Measurements from ENCODE around the gene LIN28A. TPM values are rescaled to one million over a fixed set of nuclear protein-coding genes. Genes with fewer than 3 reads are reported as not detected.

LIN28A gene
- total RNA-seq, 1 donor from 2014 or later = 1.4 TPM

DNA sequence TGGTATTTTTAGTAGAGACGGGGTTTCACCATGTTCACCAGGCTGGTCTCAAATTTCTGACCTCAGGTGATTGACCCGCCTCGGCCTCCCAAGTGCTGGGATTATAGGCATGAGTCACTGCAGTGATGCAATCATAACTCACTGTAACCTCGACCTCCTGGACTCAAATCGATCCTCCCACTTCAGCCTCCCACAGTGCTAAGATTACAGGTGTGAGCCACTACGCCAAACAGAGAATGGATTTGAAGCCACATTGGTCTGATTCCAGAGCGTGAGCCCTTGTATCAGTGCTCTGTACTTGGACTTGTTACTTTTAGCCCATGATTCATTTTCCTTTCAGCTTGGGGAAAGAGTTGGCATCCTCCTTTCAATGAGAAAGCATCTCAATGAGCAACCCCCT, 23.2 kb upstream of the LIN28A start:
- DNase-seq (ENCODE audit: low spot score) = no peak

DNA sequence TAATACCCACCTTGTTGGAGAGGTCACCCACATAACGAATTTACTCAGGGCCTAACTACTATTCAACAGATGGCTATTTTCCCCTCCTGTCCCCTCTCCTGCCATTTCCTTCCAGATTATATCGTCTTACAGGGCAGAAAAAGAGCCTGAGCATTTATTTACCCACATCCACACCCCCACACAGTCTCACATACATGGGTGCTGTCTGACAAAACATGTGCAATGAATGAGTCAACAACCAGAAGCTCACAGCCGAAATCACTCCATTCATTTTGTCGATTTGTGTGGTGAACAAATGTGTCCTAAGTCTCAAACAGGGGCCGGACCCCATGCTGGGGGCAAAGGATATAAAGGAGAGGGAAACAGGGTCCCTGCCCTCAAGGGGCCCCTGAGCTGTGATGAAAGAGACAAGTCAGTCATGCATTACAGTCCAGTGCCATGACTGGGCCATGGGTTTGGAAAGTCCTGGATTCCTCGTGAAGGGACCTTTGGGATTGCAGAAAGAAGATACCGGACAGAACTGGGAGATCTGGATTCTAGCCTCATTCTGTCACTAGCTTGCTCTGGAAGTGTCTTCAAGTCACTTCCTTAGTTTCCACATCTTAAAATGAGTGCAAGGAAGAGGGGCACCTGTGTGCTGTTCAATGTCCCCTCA, 21.7 kb upstream of the LIN28A start:
- no peak for DNase-seq (ENCODE audit: low spot score)

DNA sequence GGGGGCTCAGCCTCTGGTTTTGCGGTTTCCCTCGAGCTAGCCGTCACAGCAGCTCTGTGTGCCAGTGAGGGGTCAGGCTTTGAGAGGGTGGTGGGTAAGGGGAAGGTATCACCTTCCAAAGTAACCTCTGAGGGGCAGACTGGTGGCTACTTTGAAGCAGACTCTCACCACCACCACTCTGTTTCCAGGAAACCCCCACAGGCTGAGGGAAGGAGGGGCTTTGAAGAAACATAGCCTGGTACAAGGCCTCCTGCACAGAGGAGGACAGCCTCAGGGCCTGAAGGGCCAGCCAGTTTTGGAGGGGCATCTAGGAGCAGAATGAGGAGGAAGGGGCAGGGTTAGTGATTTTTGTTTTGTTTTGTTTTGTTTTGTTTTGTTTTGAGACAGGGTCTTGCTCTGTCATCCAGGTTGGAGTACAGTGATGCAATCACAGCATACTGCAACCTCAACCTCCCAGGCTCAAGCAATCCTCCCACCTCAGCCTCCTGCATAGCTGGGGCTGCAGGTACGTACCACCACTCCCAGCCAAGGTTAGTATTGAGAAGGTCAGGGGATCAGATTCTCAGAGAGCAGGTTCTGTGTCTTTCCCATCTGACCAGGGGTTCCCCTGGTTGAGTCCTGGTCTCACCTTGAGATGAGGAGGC, 20.9 kb upstream of the LIN28A start:
- no peak for DNase-seq (ENCODE audit: low spot score)

DNA sequence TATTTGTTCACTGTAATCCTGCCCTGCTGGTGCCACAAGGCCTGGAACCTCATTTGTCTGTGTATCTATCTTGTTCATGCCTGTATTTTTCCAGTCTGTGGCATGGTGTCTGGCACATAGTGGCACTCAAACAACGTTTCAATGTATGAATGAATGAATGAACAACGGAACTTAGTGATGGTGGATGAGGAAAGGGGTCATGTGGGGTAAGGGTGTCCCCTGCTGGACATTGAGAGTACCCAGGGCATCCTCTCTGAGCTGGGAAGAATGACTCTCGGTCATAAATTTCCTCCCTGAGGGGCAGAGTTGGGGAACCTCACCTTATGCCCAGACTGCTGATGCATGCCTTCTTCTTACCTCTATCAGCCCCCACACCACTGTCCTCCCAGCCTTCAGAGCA, 19.2 kb upstream of the LIN28A start:
- no peak for DNase-seq (ENCODE audit: low spot score)

DNA sequence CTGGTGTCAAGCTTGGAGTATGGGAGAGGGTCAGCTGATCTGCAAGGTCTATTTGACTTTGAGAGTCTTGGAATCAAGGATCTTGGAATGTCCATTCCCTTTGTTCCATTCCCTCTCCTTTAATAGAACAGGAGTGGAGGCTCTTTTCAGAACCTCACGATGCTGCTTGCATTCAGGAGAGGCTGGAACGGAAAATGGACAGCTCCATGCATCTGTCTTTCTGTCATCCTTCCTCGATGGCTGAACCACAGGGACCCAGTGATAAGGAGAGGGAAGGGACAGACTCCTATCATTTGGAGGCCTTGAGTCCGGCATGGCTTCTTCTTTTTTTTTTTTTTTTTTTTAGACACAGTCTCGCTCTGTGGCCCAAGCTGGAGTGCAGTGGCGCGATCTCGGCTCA, 14.9 kb upstream of the LIN28A start:
- no peak for DNase-seq (ENCODE audit: low spot score)

DNA sequence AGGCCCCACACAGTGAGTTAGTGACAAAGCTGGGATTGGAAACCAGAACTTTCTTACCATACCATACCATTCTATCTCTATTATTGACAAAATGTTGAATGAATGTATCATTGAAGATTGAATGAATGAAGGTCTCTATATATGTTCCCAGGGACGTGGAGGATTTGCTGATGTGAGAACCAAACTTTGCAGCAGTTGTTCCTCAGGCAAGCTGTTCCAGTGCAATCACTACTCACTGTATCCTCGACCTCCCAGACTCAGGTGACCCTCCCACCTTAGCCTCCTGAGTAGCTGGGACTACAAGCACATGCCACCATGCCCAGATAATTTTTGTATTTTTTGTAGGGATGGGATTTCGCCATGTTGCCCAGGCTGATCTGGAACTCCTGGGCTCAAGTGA, 11.6 kb upstream of the LIN28A start:
- no peak for DNase-seq (ENCODE audit: low spot score)

DNA sequence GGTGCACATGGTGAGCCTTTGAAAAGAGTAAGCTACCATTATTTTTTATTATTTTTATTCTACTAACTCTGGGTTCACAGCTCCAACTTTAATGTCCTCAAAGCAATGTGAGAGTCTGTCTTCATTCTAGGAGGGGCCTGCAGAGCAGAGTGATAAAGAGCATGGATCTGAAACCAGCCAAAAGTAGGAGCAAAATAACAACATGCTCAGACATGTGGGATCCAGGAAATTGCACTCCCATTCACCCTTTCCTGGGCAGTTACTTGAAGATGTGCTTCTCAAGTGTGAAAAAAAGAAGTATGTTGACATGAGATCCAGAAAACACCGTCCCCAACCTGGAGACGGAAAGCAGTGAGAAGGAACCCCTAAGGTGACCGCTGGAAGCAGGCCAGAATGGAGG, 8.7 kb upstream of the LIN28A start:
- DNase-seq (ENCODE audit: low spot score) = no peak

DNA sequence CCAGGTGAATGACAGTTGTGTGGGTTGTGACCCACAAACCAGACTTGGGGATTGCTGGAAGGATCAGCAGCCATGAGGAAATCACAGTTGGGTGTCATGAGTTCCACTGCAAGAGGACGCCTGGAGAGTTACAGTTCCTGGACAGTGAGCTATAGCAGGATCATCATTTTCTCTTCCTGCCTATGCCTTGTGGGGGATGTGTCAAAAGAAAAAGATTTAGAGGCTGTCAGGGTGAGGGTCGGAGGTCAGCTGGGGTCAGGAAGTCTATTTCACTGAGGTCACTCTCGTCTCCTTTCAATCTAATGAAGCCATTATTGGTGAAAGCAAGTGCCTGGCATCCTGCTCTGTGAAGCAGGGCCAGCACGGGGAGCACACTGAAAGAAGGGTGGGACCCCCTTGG, 7.0 kb upstream of the LIN28A start:
- no peak for DNase-seq (ENCODE audit: low spot score)

DNA sequence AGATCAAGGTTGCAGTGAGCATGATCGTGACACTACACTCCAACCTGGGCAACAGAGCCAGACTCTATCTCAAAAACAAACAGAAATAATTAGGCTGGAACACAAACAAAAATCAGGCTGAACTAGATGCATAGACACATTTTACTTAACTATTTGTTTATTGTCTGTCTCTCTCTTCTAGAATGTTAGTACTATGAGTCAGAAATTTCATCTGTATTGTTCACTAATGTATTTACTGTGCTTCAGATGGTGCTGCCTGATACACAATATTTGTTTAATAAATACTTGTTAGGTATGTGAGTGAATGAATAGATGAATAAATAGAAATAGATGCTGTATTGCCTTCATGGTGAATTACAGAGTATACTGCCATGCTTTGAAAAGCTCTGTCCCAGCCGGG, 6.0 kb upstream of the LIN28A start:
- DNase-seq (ENCODE audit: low spot score) = no peak

DNA sequence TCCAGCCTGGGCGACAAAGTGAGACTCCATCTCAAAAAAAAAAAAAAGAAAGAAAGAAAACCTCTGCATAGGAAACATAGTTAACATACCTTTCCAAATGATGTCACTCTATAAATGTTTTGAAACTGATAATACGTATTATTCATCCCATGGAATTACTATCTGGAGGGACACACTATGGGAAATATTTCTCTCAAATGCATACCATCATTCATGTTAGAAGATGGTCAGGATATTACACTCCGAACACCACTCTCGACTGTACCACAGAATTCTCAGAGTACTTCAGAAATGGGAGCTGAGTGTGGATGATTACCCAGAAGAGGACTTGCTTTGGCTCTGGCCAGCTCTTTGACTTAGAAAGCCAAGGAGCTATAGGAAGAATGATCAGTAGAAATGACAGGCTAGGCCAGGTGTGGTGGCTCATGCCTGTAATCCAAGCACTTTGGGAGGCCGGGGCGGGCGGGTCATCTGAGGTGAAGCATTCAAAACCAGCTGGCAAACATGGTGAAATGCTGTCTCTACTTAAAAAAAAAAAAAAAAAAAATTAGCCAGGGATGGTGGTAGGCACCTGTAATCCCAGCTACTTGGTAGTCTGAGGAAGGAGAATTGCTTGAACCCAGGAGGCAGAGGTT, 5.2 kb upstream of the LIN28A start:
- DNase-seq (ENCODE audit: low spot score) = no peak

DNA sequence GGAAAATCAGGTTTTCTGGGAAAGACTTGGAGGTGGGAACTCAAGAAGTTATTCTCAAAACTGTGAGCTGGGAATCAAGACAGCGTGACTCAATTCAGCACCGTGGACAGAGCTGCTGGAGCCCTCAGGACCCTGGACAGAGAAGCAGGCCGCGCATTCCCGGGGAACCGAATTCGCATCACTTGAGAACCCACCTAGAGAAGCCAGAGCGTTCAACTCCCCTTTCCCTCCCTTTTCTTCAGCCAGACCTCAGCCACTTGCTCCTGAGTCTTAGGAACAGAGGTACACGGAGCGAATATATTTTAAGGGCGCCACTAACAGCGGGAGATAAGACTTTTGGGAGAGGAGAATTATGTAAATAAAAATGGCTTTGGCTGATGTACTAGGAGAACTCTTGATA, 2.0 kb upstream of the LIN28A start:
- DNase-seq (ENCODE audit: low spot score) = peak; percentile 86

DNA sequence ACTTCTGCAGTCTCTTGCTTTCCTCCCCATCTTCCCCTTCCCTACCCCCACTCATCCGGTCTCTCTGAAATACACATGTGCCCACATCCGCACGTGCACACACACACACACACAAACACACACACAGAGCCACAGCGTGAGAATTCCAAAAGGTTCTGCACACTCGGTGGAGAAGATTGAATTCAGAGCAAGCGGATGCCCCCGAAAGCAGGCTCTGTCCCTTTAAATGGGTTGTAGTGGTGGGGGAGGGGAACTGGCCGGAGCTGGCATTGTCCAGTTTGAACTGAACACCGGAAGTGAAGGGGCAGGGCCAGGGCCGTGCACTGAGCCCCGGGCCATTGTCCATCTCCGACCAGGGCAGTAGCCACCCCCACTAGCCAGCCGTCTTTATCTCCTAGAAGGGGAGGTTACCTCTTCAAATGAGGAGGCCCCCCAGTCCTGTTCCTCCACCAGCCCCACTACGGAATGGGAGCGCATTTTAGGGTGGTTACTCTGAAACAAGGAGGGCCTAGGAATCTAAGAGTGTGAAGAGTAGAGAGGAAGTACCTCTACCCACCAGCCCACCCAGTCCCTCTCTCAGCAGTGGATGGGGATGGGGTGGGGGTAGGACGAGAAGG, 1.3 kb upstream of the LIN28A start:
- no peak for DNase-seq (ENCODE audit: low spot score)

DNA sequence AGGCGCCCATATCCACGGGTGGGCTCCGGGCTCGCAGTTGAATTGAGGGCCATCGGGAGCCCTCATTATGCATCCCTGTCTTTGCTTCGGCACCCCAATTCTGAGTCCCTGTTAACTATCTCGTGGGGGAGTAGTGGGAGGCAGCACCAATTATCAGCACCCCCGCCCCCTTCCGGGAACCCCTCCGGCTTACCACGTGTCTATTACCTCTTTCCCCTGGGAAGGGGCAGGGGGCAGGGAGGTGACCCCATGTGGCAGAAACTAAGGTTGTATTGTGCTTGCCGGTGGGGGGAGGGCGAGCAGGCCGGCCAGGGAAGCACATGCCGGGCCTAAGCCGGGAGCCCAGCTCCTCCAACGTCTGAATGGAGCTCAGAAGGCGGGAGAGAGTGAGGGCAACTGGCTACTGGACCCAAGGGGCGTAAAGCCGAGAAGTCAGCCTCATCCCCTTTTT, 1.0 kb downstream of the LIN28A start:
- DNase-seq (ENCODE audit: low spot score) = no peak

DNA sequence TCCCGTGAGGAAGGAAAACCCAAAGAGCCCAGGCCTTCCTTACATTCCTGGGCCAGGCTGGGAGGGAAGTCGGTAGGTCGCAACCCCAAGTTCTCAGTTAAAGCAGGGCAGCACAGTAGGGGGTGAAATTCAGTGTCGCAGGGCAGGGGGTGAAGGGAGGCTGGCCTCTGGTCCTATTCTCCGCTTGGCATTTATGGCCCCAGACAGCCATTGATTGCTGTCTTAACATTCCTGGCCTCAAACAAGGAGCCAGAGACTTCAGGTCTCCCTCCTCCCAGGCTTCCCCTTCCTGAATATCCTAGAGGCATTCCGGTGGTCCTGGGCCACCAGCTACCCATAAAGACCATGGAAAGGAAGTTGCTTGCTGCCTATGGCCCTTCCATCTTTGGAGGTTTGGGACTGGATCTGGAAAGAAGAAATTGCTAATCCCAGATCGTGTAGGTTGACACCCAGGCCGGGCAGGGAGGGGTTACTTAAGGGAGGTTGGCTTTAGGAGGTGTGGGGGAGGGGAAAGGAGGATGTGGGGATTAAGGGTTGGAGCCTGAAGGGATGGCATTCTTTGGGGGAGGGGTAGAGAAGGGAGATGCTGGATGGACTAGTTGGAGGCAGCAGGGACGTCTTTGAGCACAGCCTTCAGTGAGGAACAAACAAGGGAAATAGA, 1.7 kb downstream of the LIN28A start:
- no peak for DNase-seq (ENCODE audit: low spot score)

DNA sequence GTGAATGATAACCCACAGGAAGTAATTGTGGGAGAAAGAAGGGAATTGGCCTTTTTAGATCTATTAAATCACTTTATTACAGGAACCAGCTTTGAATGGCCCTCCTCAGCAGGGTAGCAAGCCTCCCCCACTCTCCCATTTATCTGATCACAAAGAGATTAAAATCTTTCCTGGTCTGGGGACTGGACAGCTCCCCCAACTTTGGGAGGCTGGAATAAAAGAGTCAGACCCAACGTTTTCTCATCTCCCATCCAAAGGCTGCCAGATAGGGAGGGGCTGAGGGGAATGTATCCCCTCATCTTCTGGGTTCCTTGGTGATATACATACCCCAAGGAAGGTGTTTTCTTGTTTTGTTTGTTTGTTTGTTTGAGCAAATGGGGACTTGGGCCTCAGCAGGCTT, 2.4 kb downstream of the LIN28A start:
- DNase-seq (ENCODE audit: low spot score) = no peak

DNA sequence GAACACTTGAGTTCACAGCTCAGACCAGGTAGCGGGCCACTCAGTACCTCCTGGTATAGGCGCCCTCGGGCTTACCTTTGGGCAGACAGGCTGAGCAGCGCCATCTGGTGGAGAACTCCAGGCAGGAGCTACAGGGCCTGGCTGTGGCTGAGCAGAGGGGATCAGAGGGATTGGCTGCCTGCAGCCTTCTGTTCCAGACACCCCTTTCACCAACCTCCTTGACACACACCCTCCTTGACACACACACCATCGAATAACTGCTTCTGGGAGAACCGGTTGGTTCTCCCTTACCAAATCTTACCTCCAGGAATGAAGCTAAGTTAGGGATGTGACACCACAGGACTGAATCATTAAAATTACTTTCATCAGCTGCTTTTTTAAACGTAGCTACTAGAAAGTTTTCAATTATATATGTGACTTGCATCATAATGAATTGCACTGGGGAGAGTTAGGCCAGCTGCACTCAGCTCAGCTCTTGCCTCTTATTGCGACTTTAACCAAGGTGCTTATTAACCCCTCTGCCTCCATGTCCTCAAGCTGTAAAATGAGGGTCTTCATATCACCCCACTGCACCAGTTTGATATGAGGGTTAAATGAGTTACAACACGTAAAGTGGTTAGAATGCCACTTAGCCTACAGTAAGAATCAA, 6.6 kb downstream of the LIN28A start:
- DNase-seq (ENCODE audit: low spot score) = peak; percentile 74

DNA sequence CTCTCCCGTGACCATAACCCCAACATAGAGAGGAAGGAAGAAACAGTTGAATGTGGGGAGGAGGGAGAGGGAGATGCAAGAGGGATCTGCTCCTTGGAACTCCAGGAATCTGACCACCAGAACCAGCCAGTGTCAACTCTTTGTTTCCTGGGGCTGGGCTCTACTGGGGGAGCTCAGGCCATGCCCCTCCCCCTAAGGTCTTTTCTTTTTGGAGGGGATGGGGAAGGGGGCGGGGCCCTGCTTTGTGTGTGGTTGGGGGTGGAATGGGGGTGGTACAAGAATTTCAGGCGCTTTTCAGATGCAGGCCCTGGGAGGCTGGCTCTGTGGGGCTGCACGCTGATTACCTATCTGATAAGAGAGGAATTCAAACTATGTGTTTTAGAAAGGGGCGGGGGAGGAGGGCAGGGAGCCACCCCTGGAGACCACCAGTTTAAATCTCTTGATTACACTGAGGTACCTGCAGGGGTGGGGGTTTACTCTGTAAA, 8.3 kb downstream of the LIN28A start:
- no peak for DNase-seq (ENCODE audit: low spot score)

DNA sequence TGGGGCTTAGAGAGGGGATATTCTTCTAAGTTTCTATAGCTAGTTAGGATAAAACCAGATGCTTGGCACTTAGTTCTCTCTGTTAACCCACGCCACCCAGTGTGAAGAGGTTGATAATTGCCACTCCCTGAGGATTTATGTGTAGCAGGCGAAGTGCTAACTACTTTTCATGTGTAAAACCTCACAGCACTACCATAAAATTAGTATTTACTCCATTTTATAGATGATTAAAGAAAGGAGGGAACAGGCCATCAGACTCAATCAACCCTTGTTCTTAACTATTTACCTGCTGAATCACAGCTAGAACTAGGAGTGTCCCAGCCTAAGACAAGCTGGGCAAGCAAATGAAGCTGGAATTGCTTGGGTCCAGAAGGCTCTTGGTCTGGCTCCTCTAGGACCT, 8.9 kb downstream of the LIN28A start:
- DNase-seq (ENCODE audit: low spot score) = no peak

DNA sequence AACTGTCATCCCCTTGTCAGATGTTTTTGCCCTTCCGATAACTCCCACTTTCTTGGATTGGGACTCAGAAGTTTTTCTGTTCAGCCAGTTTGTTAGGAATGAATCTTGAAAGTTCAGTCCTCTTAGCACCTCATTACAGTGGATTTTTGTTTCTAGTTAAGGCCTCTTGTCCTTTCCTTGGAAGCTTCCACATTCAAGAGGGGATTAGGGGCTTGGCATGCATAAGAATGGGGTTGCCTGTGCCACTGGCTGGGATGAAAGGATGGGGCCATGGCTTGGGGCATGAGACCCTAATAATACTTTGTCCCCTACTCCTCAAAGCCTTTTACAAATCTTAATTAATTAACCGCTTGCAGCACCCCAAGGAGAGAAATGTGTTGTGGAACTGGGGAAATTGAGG, 19.1 kb downstream of the LIN28A start:
- no peak for DNase-seq (ENCODE audit: low spot score)

DNA sequence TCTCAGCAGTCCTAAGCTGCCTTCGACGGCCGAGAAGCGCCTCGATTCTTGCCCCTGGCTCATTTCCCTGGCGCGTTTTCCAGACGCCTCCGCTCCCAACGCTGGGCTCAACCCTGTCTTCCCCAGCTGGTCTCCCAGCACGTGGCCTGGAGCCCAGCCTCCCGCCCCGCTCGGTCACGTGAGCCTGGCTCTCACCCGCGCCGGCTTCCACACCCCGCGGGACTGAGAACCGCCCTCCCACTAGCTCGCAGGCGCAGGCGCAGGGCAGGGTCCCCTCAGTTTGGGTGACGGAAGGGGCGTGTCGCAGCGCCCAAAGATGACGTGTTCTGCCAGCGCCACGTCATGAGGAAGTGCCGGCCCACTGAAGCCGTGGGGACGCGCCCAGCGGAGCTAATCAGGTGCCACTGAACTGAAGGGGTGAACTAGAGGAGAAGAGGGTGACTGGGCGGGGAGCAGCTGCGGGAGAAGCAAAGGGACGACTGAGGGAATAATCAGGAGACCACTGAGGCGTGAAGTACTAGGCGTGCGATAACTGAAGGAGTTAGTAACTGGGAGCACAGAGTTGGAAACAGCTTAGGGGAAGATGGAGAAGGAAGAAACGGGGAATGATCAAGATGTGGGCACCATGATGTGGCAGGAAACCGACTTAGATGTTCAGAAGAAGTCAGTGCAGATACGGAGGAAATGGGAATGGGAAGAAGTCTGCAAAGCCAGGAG, 21.5 kb downstream of the LIN28A start, which contains the start of gene DHDDS:
Gene DHDDS, plus strand, starts transcription at position 343 of the 717 bp plus-strand sequence. CDS start 625 bp downstream, outside the sequence.
- DNase-seq (ENCODE audit: low spot score) = peak; percentile 99

DNA sequence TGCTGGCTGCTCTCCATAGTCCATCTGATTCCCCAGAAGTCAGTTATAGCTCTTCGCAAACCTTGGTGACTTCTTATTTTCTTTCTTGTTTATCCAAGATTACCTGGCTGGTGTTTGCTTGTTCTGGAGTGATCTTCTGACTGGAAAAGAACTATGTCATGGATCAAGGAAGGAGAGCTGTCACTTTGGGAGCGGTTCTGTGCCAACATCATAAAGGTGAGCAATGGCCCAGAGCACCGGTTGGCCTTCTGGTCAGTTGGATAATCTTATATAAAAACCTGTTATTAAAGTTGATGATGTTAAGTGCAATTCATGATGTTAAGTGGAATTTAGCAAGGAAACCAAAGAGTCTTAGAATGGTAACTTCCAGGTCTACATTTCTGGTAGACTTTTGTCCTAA, 22.2 kb downstream of the LIN28A start:
- DNase-seq (ENCODE audit: low spot score) = no peak

Measured in umbilical cord (tissue), 2 donors.